ENCODE results near the gene ZEB2. TPM values are rescaled to one million over a fixed set of nuclear protein-coding genes. Genes with fewer than 3 reads are reported as not detected.

The ZEB2 gene
- total RNA-seq, 1 donor from 2014 or later: 0.26 TPM

GRCh38 chr2:144407262-144407661 lies 112.7 kb downstream of the ZEB2 start:
- Histone ChIP-seq H3K36me3 (ENCODE audit: control insufficient read depth, insufficient read depth, low read length) (no peaks in the 10 kb centered on the region), H3K4me3 (ENCODE audit: low read depth, low read length) (no peak overlapping the region), H3K27me3 (ENCODE audit: control insufficient read depth, insufficient read depth, low read length) (no peaks in the 10 kb centered on the region)
- FAIRE-seq: no peak
- TF ChIP-seq CTCF (IDR thresholded peaks at IDR 0.05; ENCODE audit: insufficient read depth, low read length, severe bottlenecking): no peak
- no peak for DNase-seq (ENCODE audit: low read depth)

GRCh38 chr2:144405982-144406788 lies 113.7 kb downstream of the ZEB2 start:
- FAIRE-seq (no peak), DNase-seq (ENCODE audit: low read depth) (no peak)
- H3K27me3 ChIP-seq (ENCODE audit: control insufficient read depth, insufficient read depth, low read length): no peaks in the 10 kb centered on the region
- no peaks in the 10 kb centered on the region for H3K36me3 ChIP-seq (ENCODE audit: control insufficient read depth, insufficient read depth, low read length)
- TF ChIP-seq CTCF (IDR thresholded peaks at IDR 0.05; ENCODE audit: insufficient read depth, low read length, severe bottlenecking): no peak
- H3K4me3 ChIP-seq (ENCODE audit: low read depth, low read length): no peak overlapping the region

GRCh38 chr2:144405321-144405720 lies 114.6 kb downstream of the ZEB2 start:
- no peak for TF ChIP-seq CTCF (IDR thresholded peaks at IDR 0.05; ENCODE audit: insufficient read depth, low read length, severe bottlenecking)
- FAIRE-seq: no peak
- Histone ChIP-seq H3K27me3 (ENCODE audit: control insufficient read depth, insufficient read depth, low read length) (no peaks in the 10 kb centered on the region), H3K36me3 (ENCODE audit: control insufficient read depth, insufficient read depth, low read length) (no peaks in the 10 kb centered on the region), H3K4me3 (ENCODE audit: low read depth, low read length) (no peak overlapping the region)
- no peak for DNase-seq (ENCODE audit: low read depth)

GRCh38 chr2:144404586-144405314 lies 115.2 kb downstream of the ZEB2 start:
- FAIRE-seq (no peak), DNase-seq (ENCODE audit: low read depth) (no peak)
- no peaks in the 10 kb centered on the region for H3K27me3 ChIP-seq (ENCODE audit: control insufficient read depth, insufficient read depth, low read length)

GRCh38 chr2:144403933-144404332 lies 116.0 kb downstream of the ZEB2 start:
- H3K27me3 ChIP-seq (ENCODE audit: control insufficient read depth, insufficient read depth, low read length): no peaks in the 10 kb centered on the region
- FAIRE-seq (no peak), DNase-seq (ENCODE audit: low read depth) (no peak)
- no peaks in the 10 kb centered on the region for H3K36me3 ChIP-seq (ENCODE audit: control insufficient read depth, insufficient read depth, low read length)
- H3K4me3 ChIP-seq (ENCODE audit: low read depth, low read length): no peak overlapping the region
- TF ChIP-seq CTCF (IDR thresholded peaks at IDR 0.05; ENCODE audit: insufficient read depth, low read length, severe bottlenecking): no peak

More at GRCh38 chr2:144404586-144405314, 115.2 kb downstream of the ZEB2 start:
- TF ChIP-seq CTCF (IDR thresholded peaks at IDR 0.05; ENCODE audit: insufficient read depth, low read length, severe bottlenecking): no peak
- Histone ChIP-seq H3K36me3 (ENCODE audit: control insufficient read depth, insufficient read depth, low read length) (no peaks in the 10 kb centered on the region), H3K4me3 (ENCODE audit: low read depth, low read length) (no peak overlapping the region)

Measured in bronchial epithelial cell (primary cell).